GM12875 (cell line): Measurements from ENCODE around the gene MAGIX.
A peak's percentile ranks its signal among the peaks of the same experiment; 100 is the strongest.
"Not testable (repeated sequence)": the region's sequence is repeated elsewhere in the genome, so short reads cannot be mapped to it uniquely, and the experiment has no call there.

Experiments
- H3K4me3 ChIP-seq: one replicate; pipeline ENCODE4 v1.5.1; 2011; ENCODE audit warnings: low read depth, low read length, control low read depth
- CTCF ChIP-seq: IDR thresholded peaks from 2 replicates; pipeline ENCODE4 v1.5.1; 2011; ENCODE audit warnings: low read depth, mild to moderate bottlenecking, control low read depth, inconsistent platforms, low read length, moderate library complexity, borderline replicate concordance; ENCODE audit not compliant: insufficient read depth

The MAGIX gene

GRCh38 chrX:49133759-49134158 lies 28.8 kb upstream of the MAGIX start:
- no peak overlapping the region for H3K4me3 ChIP-seq
- TF ChIP-seq CTCF: no peak

GRCh38 chrX:49137492-49137891 lies 25.1 kb upstream of the MAGIX start:
- H3K4me3 ChIP-seq: no peak overlapping the region
- TF ChIP-seq CTCF: no peak

GRCh38 chrX:49139713-49140112 lies 22.8 kb upstream of the MAGIX start:
- TF ChIP-seq CTCF: no peak
- H3K4me3 ChIP-seq: no peak overlapping the region

GRCh38 chrX:49142264-49142663 lies 20.3 kb upstream of the MAGIX start:
- not testable (repeated sequence) for H3K4me3 ChIP-seq

GRCh38 chrX:49143154-49143553 lies 19.4 kb upstream of the MAGIX start:
- not testable (repeated sequence) for H3K4me3 ChIP-seq

More at GRCh38 chrX:49142264-49142663, 20.3 kb upstream of the MAGIX start:
- TF ChIP-seq CTCF: 0 out of 2 replicates have a peak, but pooled peaks have one; percentile 14

GRCh38 chrX:49147282-49147681 lies 15.3 kb upstream of the MAGIX start:
- no peak for TF ChIP-seq CTCF
- no peak overlapping the region for H3K4me3 ChIP-seq

GRCh38 chrX:49147936-49148335 lies 14.6 kb upstream of the MAGIX start:
- H3K4me3 ChIP-seq: no peak overlapping the region
- TF ChIP-seq CTCF: no peak

GRCh38 chrX:49148390-49149100 lies 14.0 kb upstream of the MAGIX start:
- H3K4me3 ChIP-seq: not testable (repeated sequence)

GRCh38 chrX:49149291-49149690 lies 13.3 kb upstream of the MAGIX start:
- H3K4me3 ChIP-seq: not testable (repeated sequence)
